Inflammatory macrophage treated with lipopolysaccharide for 4 hours (primary cell): ENCODE measurements around the gene KIZ.
"Not testable (repeated sequence)": the region's sequence is repeated elsewhere in the genome, so short reads cannot be mapped to it uniquely, and the experiment has no call there.

Source experiments
- DNase-seq: peaks from one replicate; pipeline ENCODE4 v3.0.0-alpha.2; 2020

Gene KIZ

GRCh38 chr20:21139881-21140566 is 14.1 kb downstream of the KIZ start:
- no peak for DNase-seq

GRCh38 chr20:21141825-21142224 is 15.9 kb downstream of the KIZ start:
- no peak for DNase-seq

- DNase-seq: no peak
Observed at GRCh38 chr20:21143194-21143890, 17.5 kb downstream of the KIZ start.

- DNase-seq: no peak
Observed at GRCh38 chr20:21145424-21145823, 19.5 kb downstream of the KIZ start.

- DNase-seq: no peak
Observed at GRCh38 chr20:21146215-21146614, 20.3 kb downstream of the KIZ start.

GRCh38 chr20:21147593-21147992 is 21.7 kb downstream of the KIZ start:
- DNase-seq: no peak

- DNase-seq: no peak
Observed at GRCh38 chr20:21149344-21149743, 23.5 kb downstream of the KIZ start.

- no peak for DNase-seq
Observed at GRCh38 chr20:21151791-21152190, 25.9 kb downstream of the KIZ start.

GRCh38 chr20:21154692-21155091 is 28.8 kb downstream of the KIZ start:
- no peak for DNase-seq

- DNase-seq: no peak
Observed at GRCh38 chr20:21155268-21155667, 29.4 kb downstream of the KIZ start.

- DNase-seq: no peak
Observed at GRCh38 chr20:21156266-21156665, 30.4 kb downstream of the KIZ start.

GRCh38 chr20:21157006-21157405 is 31.1 kb downstream of the KIZ start:
- DNase-seq: no peak

- no peak for DNase-seq
Observed at GRCh38 chr20:21159658-21160380, 33.9 kb downstream of the KIZ start.

- DNase-seq: no peak
Observed at GRCh38 chr20:21161926-21162325, 36.0 kb downstream of the KIZ start.

GRCh38 chr20:21162631-21163030 is 36.7 kb downstream of the KIZ start:
- no peak for DNase-seq

GRCh38 chr20:21166801-21167200 is 40.9 kb downstream of the KIZ start:
- DNase-seq: no peak

- no peak for DNase-seq
Observed at GRCh38 chr20:21167261-21167660, 41.4 kb downstream of the KIZ start.

GRCh38 chr20:21168061-21168460 is 42.2 kb downstream of the KIZ start:
- not testable (repeated sequence) for DNase-seq

- DNase-seq: no peak
Observed at GRCh38 chr20:21172626-21173025, 46.7 kb downstream of the KIZ start.

- DNase-seq: no peak
Observed at GRCh38 chr20:21173485-21173884, 47.6 kb downstream of the KIZ start.

- no peak for DNase-seq
Observed at GRCh38 chr20:21174516-21175239, 48.8 kb downstream of the KIZ start.

GRCh38 chr20:21175433-21175832 is 49.6 kb downstream of the KIZ start:
- no peak for DNase-seq

GRCh38 chr20:21177767-21178166 is 51.9 kb downstream of the KIZ start:
- no peak for DNase-seq
